ENCODE results near the gene FADS6. TPM values are rescaled to one million over a fixed set of nuclear protein-coding genes. Genes with fewer than 3 reads are reported as not detected.

FADS6 gene
- total and polyA plus RNA-seq, 10 of the 15 experiments (the other 5 are each of a cell fraction or from before 2014, with no cell fraction given): not detected

DNA sequence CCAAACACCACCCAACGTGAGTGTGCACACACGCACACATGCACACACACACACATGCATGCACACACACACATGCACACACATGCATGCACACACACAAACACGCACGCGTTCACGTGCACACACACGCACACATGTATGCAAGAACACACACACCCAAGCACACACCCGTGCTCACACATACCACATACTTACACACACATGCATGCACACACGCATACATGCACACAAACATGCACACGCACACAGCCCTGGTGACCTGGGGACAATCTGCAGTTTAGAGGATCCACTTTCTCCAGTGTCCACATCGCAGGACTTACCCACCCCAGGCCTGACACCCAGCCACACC is 23.4 kb upstream of the FADS6 start:
- CTCF ChIA-PET: interaction anchor here (1.6 kb wide), 1 partner anchor 44 kb away, joined by 3 read pairs; no protein-coding TSS in a partner anchor
- H3K9me3 ChIP-seq (replicated peaks; ENCODE audit: control insufficient read depth, insufficient read depth, low read length): no peaks in the 10 kb centered on the region; the same call in 2 of the 3 replicates
- peaks cover 0 to 3% of the 10 kb centered on the region in 2 experiments; a peak in 2 of 4 replicates for H3K27me3 ChIP-seq (replicated peaks in 1 of 2; ENCODE audit: control insufficient read depth in 2 of 2, insufficient read depth in 2 of 2, low read length in 1 of 2)
- no peak for FAIRE-seq
- no peak for DNase-seq (ENCODE audit: low read depth, low spot score)
- RAD21 ChIA-PET (ENCODE audit: unreplicated experiment): no interaction called here
- H3K9ac ChIP-seq (ENCODE audit: control insufficient read depth, insufficient read depth, low read length): no peak overlapping the region
- no peak overlapping the region for H2AFZ ChIP-seq (ENCODE audit: control insufficient read depth, low read depth, low read length)
- in situ Hi-C loops (cut with MboI): no loop called here
- no peaks in the 10 kb centered on the region for H3K4me1 ChIP-seq (ENCODE audit: control insufficient read depth, insufficient read depth, low read length)
- H3K79me2 ChIP-seq (ENCODE audit: control insufficient read depth, insufficient read depth, low read length): no peaks in the 10 kb centered on the region
- POLR2A ChIA-PET: no interaction called here
- H4K20me1 ChIP-seq (ENCODE audit: control insufficient read depth, insufficient read depth): no peaks in the 10 kb centered on the region
- H3K4me3 ChIP-seq: no peak overlapping the region
- 59% methylated on average over 11 of the region's 11 CpGs for WGBS (ENCODE audit: insufficient coverage, insufficient replicate concordance, low lambda C conversion rate, missing lambda C conversion rate)
- SMC1A ChIA-PET (ENCODE audit: uncharacterized antibody, unreplicated experiment): interaction anchor here (0.9 kb wide), 1 partner anchor 44 kb away, joined by 4 read pairs; no protein-coding TSS in a partner anchor
- no peak for TF ChIP-seq POLR2A (IDR thresholded peaks at IDR 0.05; ENCODE audit: low read depth, low read length)
- TF ChIP-seq ZNF24 (IDR thresholded peaks at IDR 0.05): no peak
- TF ChIP-seq, protein P1, sequence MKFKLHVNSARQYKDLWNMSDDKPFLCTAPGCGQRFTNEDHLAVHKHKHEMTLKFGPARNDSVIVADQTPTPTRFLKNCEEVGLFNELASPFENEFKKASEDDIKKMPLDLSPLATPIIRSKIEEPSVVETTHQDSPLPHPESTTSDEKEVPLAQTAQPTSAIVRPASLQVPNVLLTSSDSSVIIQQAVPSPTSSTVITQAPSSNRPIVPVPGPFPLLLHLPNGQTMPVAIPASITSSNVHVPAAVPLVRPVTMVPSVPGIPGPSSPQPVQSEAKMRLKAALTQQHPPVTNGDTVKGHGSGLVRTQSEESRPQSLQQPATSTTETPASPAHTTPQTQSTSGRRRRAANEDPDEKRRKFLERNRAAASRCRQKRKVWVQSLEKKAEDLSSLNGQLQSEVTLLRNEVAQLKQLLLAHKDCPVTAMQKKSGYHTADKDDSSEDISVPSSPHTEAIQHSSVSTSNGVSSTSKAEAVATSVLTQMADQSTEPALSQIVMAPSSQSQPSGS (IDR thresholded peaks at IDR 0.05; ENCODE audit: low read length): no peak
- TF ChIP-seq ZNF274 (IDR thresholded peaks at IDR 0.05; ENCODE audit: insufficient read depth, insufficient read length): no peak
- TF ChIP-seq ESRRA (IDR thresholded peaks at IDR 0.05; ENCODE audit: low read length): no peak
- no peak for TF ChIP-seq ZBED1 (IDR thresholded peaks at IDR 0.05; ENCODE audit: borderline replicate concordance)
- no peak for TF ChIP-seq NR2C2 (IDR thresholded peaks at IDR 0.05; ENCODE audit: borderline replicate concordance, control insufficient read depth, insufficient read length, low read depth)
- no peak for TF ChIP-seq BCL11A (IDR thresholded peaks at IDR 0.05; ENCODE audit: low read depth, low read length)
- no peak for TF ChIP-seq HDAC2 (IDR thresholded peaks at IDR 0.05)
- TF ChIP-seq, protein P2, sequence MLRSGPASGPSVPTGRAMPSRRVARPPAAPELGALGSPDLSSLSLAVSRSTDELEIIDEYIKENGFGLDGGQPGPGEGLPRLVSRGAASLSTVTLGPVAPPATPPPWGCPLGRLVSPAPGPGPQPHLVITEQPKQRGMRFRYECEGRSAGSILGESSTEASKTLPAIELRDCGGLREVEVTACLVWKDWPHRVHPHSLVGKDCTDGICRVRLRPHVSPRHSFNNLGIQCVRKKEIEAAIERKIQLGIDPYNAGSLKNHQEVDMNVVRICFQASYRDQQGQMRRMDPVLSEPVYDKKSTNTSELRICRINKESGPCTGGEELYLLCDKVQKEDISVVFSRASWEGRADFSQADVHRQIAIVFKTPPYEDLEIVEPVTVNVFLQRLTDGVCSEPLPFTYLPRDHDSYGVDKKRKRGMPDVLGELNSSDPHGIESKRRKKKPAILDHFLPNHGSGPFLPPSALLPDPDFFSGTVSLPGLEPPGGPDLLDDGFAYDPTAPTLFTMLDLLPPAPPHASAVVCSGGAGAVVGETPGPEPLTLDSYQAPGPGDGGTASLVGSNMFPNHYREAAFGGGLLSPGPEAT (IDR thresholded peaks at IDR 0.05; ENCODE audit: low read depth): no peak
- TF ChIP-seq EGR1 (IDR thresholded peaks at IDR 0.05; ENCODE audit: borderline replicate concordance in 1 of 2, low read depth in 2 of 2, low read length in 2 of 2): no peak
- TF ChIP-seq ZSCAN29 (IDR thresholded peaks at IDR 0.05): no peak
- no peak for TF ChIP-seq HCFC1 (IDR thresholded peaks at IDR 0.05; ENCODE audit: low read length)
- TF ChIP-seq SP1 (IDR thresholded peaks at IDR 0.05; ENCODE audit: low read depth, low read length): no peak
- TF ChIP-seq PML (IDR thresholded peaks at IDR 0.05; ENCODE audit: low read length): no peak
- no peak for TF ChIP-seq POU2F2 (IDR thresholded peaks at IDR 0.05; ENCODE audit: borderline replicate concordance, low read depth, low read length)
- TF ChIP-seq SIN3A (IDR thresholded peaks at IDR 0.05; ENCODE audit: low read depth, low read length): no peak
- TF ChIP-seq NR2F1 (conservative IDR thresholded peaks at IDR 0.05): no peak
- TF ChIP-seq MEF2A (IDR thresholded peaks at IDR 0.05; ENCODE audit: insufficient read depth, low read depth, low read length): no peak
- intact Hi-C loops (cut with micrococcal nuclease; ENCODE audit: unreplicated experiment): no loop called here
- ATAC-seq: no peak
- BruUV-seq (replicated peaks): no TSS peak
- H3K27ac ChIP-seq (ENCODE audit: control insufficient read depth, insufficient read depth): no peak overlapping the region
- no peaks in the 10 kb centered on the region for H3K36me3 ChIP-seq (ENCODE audit: control insufficient read depth in 2 of 2, insufficient read depth in 2 of 2, low read length in 1 of 2)
- H3K4me2 ChIP-seq (ENCODE audit: control insufficient read depth, insufficient read depth): no peak overlapping the region

All from GM12878 (cell line).